ENCODE measurements around the gene CHURC1.
"Not testable (repeated sequence)": the region's sequence is repeated elsewhere in the genome, so short reads cannot be mapped to it uniquely, and the experiment has no call there.

CHURC1 gene

GRCh38 chr14:64906022-64906421 is 8.2 kb upstream of the CHURC1 start:
- no peak for DNase-seq

- DNase-seq, result no peak
Observed at GRCh38 chr14:64910847-64911495, 3.3 kb upstream of the CHURC1 start.

DNA sequence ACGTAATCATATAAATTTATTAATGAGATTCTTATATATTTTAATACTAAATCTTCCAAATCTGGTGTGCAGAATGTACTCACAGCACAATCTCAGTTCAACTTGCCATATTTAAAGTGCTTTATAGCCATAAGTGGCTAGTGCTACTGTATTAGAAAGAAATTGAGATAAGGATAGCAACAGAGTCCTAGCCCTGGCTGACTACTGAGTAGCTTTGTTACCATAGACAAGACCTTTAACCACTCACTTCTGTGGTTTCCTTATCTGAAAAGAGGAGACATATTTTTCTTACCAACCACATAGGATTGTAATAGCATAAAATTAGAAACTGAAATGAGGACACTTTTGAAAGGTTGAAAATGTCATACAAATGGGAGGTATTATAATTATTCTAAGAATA is 2.0 kb upstream of the CHURC1 start:
- no peak for DNase-seq

- not testable (repeated sequence) for DNase-seq
Observed at GRCh38 chr14:64913477-64913876, 778 bp upstream of the CHURC1 start.

GRCh38 chr14:64915029-64915424 is 772 bp downstream of the CHURC1 start:
- DNase-seq, result no peak

DNA sequence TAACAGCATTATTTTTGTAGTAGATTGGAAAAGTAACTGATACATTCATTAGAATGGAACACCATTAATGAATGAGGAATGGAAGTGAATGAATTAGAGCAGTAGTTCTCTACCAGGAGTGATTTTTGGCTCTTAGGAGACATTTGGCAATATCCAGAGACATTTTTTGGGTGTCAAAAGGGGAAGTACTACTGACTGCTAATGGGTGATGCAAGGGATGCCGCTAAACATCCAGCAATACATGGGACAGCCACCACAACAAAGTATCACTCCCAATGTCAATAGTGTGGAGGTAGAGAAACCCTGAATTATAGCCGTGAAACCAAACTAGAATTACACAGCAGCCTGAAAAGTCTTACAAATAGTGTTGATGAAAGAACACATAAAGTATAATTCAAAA is 1.5 kb downstream of the CHURC1 start:
- no peak for DNase-seq

DNA sequence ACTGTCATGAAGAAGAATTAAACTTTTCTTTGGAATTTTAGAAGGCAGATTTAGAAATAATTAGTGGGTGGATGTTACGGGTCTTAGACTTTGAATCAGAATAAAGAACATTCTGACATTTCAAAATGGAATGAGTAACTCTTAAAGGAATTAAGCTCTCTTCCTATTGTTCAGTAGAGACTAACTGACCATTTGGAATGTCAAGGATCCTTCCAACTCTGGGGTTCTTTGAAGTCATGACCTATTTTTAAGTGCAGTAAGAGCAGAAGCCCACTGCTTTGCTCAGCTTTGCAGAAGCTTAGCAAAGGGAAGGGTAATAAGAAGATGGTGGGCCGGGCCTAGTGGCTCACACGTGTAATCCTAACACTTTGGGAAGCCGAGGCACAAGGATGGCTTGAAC is 4.0 kb downstream of the CHURC1 start:
- no peak for DNase-seq

DNA sequence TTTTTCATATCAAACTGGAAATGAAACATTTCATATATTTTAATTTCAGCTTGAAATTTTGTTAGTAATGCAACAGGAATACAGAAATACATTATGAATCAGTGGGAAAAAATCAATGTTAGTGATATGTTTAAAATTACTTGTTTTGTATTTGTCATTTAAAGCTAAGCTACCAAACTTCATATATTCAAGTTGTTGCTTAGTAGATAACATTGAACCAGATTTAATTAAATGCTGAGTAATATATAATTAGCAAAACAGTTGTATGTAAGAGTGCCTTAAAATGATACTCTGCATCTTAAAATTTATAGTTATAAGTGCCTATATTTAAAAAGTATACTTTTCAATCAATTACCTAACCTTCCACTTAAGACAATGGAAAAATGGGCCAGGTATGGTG is 5.0 kb downstream of the CHURC1 start:
- DNase-seq, result no peak

DNA sequence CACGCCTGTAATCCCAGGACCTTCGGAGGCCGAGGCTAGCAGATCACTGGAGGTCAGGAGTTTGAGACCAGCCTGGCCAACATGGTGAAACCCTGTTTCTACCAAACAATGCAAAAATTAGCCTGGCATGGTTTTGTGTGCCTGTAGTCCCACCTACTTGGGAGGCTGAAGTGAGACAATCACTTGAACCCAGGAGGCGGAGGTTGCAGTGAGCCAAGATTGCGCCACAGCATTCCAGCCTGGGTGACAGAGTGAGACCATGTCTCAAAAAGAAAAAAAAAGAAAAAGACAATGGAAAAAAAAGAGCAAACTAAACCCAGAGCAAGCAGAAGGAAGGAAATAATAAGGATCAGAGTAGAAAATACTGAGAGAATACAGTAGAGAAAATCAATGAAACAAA is 5.4 kb downstream of the CHURC1 start:
- DNase-seq, result no peak

DNA sequence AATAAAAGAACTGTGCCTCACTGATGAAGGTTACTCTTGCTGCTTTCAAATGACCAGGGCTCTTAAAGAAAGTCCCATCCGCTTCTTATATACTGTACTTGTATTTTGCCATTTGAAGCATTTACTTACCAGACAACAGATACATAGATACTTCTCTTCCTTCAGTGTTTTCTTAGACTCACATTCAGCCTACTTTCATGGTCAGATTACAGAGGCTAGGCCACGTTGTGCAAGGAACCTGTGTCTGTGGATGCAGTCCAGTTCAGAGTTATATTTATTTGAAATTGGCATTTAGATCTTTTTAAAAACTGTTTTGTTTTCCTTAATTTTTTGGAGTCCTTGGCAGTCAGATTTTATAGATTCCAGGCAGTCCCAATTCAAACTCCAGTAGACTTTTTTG is 6.2 kb downstream of the CHURC1 start:
- DNase-seq, result no peak

DNA sequence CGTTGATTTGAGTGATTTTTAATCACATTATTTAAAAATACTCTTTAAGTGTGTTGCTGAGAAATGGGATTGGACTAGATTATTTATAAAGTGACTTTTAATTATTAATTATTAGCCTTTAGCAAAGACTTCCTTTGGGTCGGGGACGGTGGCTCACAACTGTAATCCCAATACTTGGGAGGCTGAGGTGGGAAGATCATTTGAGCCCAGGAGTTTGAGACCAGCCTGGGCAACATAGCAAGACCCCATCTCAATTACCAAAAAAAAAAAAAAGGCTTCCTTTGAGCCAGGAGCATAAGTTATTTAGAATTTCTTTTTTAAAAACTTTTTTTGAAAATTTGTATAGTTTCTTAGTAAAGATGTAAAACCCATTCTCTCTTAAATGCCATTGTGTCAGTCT is 8.8 kb downstream of the CHURC1 start:
- DNase-seq, result no peak

DNA sequence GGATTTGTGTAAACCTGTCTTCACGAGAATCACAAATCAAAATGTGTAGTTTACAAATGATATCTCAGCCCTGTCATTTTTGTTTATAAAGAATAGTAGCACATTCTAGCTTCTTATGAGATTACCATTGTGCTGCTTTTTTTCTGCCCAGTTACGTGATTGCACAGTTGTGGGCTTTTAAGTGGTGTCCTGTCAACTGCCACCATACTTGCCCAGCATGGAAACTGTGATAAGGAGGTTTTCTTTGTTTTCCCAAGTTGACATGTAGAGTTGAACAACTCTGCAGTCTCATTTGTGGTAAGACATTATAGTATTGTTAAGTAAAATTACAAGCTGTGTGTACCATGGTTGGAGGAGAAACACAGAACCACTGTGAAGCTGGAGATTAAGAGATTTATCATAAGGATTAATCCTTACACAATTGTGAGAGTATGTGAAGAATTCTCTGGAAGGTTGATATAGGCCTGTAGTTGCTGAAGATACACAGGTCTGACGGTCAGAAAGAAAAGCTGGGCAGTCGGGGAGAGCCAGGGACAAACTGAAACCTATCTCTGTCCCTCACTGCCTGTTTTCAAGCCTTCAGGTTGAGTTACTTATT is 12.2 kb downstream of the CHURC1 start:
- no peak for DNase-seq

GRCh38 chr14:64927031-64927430 is 12.8 kb downstream of the CHURC1 start:
- no peak for DNase-seq

- DNase-seq, result no peak
Observed at GRCh38 chr14:64928239-64929013, 14.2 kb downstream of the CHURC1 start.

DNA sequence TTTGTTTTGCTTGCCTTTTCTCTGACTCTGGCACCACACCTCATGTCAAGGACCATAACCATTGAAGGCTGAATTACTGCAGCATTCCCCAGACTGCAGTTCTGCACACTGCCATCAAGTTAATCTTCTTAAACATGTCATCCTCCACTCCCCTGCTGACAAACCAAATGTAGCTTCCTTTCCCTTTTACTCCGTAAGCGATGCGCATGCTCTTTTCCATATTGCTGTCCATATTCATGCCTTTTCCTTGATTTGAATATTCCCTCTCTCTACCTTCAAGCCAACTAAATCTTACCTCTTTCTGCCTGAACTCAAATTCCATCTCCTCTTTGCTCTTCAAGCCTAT is 14.7 kb downstream of the CHURC1 start:
- no peak for DNase-seq

DNA sequence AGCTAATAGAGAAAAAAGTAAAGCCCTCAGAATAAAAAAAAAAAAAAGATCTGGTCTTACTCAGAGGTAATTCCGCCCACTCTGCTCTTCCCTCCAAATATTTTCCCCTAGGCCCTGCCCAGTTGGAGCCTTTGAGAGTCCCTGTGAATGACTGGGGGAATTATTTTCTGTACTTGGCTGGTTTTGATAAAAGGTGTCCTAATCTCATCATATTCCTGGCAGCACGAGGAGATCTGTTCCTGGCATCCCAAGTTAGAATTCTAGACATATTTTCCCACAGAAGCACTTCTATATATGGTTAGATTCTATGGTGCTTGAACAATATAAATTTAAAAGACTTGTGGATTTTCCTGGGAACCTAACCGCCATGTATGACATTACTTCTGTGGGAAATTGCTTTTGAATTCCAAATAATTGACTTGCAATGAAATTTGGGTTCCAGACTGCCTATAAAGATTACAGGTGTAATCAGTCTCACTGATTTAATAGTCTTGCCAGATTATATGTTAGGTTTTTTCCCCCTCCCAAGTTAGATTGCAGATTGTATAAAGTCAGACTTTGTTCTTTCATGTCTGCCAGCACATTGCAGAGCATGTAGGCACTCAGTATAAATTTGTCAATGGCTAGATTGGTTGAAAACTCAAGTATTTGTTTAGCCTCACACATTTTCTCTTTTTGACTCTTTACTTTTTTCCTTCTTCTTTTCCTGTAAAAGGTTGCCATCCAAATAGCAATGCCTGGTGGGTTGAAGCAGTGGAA is 16.0 kb downstream of the CHURC1 start:
- no peak for DNase-seq

DNA sequence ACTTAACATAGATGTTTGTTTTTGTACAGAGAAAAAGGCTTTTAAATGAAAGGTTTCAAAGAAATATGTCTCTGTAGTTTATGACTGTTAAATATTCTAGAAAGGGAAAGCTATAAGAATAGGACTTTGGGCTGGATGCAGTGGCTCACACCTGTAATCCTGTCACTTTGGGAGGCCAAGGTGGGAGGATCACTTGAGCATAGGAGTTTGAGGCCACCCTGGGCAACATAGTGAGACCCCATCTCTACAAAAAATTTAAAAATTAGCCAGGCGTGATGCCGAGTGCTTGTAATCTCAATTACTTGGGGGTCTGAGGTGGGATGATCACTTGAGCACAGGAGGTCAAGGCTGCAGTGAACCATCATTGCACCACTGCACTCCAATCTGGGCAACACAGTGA is 16.9 kb downstream of the CHURC1 start:
- DNase-seq, result no peak

DNA sequence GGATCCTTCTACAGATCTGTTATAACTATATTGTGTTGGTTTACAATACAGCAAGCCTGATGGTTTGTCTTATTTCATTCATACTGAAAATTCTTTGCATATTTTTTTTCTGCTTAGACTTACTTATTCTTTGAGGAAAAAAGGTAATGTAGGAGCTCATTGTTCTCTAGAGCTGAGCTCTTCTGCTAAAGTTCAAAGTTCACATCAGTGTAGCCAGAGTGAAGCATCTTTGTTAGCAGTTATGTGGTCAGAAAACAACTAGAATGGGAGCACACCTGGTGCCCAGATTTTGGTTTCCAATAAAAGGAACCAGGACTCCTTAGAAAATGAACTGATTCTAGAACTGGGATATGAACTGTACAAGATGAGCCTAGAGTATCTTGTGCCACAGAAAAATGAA is 18.0 kb downstream of the CHURC1 start:
- no peak for DNase-seq

DNA sequence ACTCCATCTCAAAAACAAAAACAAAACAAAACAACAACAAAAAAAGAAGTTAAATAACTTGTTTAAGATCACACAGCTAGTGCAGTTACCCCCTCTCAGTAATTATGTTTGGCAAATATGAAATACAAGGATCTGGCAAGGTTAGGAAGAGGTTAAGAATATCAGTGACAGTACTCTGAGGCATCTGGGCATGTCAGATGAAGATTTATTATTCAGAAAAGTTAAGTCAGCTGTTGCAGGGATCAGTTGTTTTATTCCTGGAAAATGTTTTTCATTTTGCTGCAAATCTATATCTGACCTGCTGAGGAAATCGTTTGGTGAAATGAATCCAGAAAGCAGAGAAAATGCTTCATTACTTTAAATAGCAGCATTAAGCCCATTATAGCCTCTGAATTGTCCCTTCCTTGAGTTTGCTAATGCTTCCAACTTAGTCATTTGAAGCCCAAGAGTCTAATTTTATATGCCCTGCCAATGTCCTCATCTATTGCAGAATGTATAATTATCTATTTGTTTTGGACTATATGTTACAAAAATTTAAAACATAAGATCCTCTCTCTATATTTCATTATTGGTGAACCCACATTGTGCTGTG is 20.2 kb downstream of the CHURC1 start:
- no peak for DNase-seq

DNA sequence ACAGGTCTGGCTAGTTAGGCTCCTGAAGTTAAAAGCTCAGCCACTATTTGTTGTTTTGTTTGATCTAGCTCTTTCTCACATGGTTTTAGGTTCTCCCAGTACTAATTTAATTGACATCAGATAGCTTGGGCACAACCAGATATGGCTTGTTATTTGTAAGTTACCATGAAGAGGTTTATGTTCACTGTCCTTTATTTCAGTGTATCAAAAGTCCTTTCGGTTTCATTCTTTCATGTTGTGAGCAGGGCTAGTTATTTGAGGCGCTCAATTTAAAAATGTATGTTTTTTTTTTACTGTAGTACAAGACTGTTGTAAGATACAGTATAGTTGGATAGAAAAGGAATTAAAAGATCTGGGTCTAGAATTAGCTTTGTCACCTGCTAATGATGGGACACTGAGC is 21.3 kb downstream of the CHURC1 start:
- DNase-seq, result no peak

- DNase-seq, result no peak
Observed at GRCh38 chr14:64937171-64937820, 23.0 kb downstream of the CHURC1 start.
